Testis (tissue), 5 donors: Measurements from ENCODE around the gene ACOT8. TPM values are rescaled to one million over a fixed set of nuclear protein-coding genes. Genes with fewer than 3 reads are reported as not detected.
A peak's percentile ranks its signal among the peaks of the same experiment; 100 is the strongest.
"Not testable (repeated sequence)": the region's sequence is repeated elsewhere in the genome, so short reads cannot be mapped to it uniquely, and the experiment has no call there.

Experiments used
- DNase-seq: peaks from one replicate; pipeline ENCODE4 v3.0.0-alpha.2; 2019
- H3K27ac ChIP-seq, 2 donors: fragments of 200-600 bp; sonication (generic); one replicate each; pipeline ENCODE4 v1.5.1; 2019
- H3K27me3 ChIP-seq: fragments of 200-600 bp; sonication (generic); one replicate; pipeline ENCODE4 v1.5.1; 2019
- H3K36me3 ChIP-seq: fragments of 200-600 bp; sonication (generic); one replicate; pipeline ENCODE4 v1.5.1; 2017; ENCODE audit warnings: low read depth; ENCODE audit errors: missing control alignments
- H3K4me1 ChIP-seq: fragments of 200-600 bp; sonication (generic); one replicate; pipeline ENCODE4 v1.5.1; 2019
- H3K4me3 ChIP-seq, 2 donors: fragments of 200-600 bp; sonication (generic); one replicate each; pipeline ENCODE4 v1.5.1; 2017 to 2019
- H3K9me3 ChIP-seq: fragments of 200-600 bp; sonication (generic); one replicate; pipeline ENCODE4 v1.5.1; 2017
- POLR2A ChIP-seq: fragments of 450-650 bp; IDR thresholded peaks from one replicate; pipeline ENCODE4 v1.6.1; 2017; ENCODE audit warnings: antibody characterized with exemption, mild to moderate bottlenecking, moderate library complexity
- WGBS, 2 donors: methylation state at CpG; one replicate each; pipeline ENCODE4 v1.1.5; 2018; 5-methylcytosine and 5-hydroxymethylcytosine counted together
- intact Hi-C: fragments of 100-400 bp; cut with DNase I; formaldehyde crosslinking; loops from one replicate; pipeline ENCODE4 v1.15.1; 2023; ENCODE audit warnings: low total_unique reads
- long read RNA-seq, 2 donors: transcript quantifications; one replicate each; lab custom pipeline, GENCODE V29; 2026
- polyA plus RNA-seq: library from polyadenylated mRNA; stranded (reverse); fragments of 350-450 nt; fragmentation: Illumina TruSeq; extraction: RNeasy Lipid Tissue Mini Kit (QIAGEN cat#74804); gene quantifications from one replicate; pipeline ENCODE4 v1.2.3, GENCODE V29; 2014; ENCODE audit warnings: low read depth, low replicate concordance; ENCODE audit not compliant: insufficient read depth
- total RNA-seq, 2 donors: library from RNA; depleted of rRNA; stranded (reverse); fragments of >200 nt; gene quantifications; one replicate each; pipeline ENCODE4 v1.2.3, GENCODE V29; 2016
- TF ChIP-seq, protein P1 (sequence below), 3 experiments: fragments of 450-650 bp in 2 of 3; fragments of 200-600 bp in 1 of 3; sonication (generic) in 1 of 3; IDR thresholded peaks; one replicate each; pipeline ENCODE4 v1.5.1; 2016 to 2019; ENCODE audit warnings: antibody characterized with exemption in 3 of 3, mild to moderate bottlenecking in 2 of 3, moderate library complexity in 1 of 3

Gene ACOT8
- 10 to 100 TPM; 71.2 to 79.6 TPM for total RNA-seq
- 44.4 TPM for polyA plus RNA-seq
- long read RNA-seq, donor 1, transcript ACOT8-201 (6 exons, 1,168 nt), result major isoform, 17 of 175 reads
- long read RNA-seq, donor 1, partial matches to known transcripts, result 147 of 175 reads
- long read RNA-seq, donor 1, other reads (novel, unspliced or antisense), result 6 of 175 reads
- long read RNA-seq, donor 2, transcript ACOT8-201 (6 exons, 1,168 nt), result major isoform, 14 of 17 reads
- long read RNA-seq, donor 2, partial matches to known transcripts, result 0 of 17 reads
- long read RNA-seq, donor 2, other reads (novel, unspliced or antisense), result 0 of 17 reads

DNA sequence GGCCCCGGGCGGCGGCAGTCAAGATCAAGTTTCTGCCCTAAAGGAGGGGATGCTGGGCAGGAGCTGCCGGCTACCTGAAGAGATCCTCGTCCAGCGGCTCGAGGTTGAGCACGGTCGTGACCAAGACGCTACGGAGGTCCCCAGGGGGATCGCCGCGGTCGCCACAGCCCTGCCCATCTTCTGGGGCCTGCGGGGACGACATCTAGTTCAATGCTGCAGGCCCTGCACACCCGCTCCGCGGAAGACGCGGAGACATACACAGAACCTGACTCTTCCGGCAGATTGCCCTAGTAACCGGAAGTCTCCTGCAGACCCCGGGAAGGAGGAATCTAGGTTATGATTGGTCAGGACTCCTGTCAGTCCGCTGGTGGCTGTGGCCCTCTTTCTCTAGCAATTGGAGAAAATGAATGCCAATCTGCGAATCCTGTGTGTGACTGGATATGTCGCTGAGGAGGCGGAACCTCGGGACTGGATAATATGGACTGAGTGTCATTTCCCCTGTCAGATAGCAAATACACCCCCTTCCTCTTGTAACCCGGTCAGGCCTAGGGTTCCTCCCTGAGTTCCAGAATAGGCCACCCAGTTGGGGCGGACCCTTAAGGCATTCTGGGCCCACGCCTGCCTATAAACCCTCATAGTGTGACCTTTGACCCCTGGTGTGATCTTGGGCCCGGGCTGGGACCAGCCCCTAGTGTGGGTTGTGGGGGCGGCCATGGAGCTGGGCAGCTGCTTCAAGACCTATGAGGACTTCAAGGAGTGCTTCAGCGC lies at the start of gene ACOT8, which contains the start of gene ZSWIM3:
Gene ACOT8, minus strand, starts transcription at position 279 of the 768 bp plus-strand sequence. Its CDS starts 77 bp downstream, at position 202.
Gene ZSWIM3, plus strand, starts transcription at position 501 of the 768 bp plus-strand sequence. Its CDS starts 212 bp downstream, at position 713.
- Histone ChIP-seq H3K4me3 (peak within 1 kb of the TSS; percentile 67 to 86), H3K27ac (peak within 1 kb of the TSS; percentile 84 to 90), H3K4me1 (peaks cover 19% of the 10 kb centered on the region), H3K36me3 (no peaks in the 10 kb centered on the region), H3K27me3 (no peaks in the 10 kb centered on the region), H3K9me3 (no peaks in the 10 kb centered on the region)
- DNase-seq, result peak; percentile 99
- WGBS, 2 donors, result 0% methylated on average over 4 to 34 of the region's 36 CpGs
- TF ChIP-seq POLR2A, result no peak
- TF ChIP-seq, protein P1, sequence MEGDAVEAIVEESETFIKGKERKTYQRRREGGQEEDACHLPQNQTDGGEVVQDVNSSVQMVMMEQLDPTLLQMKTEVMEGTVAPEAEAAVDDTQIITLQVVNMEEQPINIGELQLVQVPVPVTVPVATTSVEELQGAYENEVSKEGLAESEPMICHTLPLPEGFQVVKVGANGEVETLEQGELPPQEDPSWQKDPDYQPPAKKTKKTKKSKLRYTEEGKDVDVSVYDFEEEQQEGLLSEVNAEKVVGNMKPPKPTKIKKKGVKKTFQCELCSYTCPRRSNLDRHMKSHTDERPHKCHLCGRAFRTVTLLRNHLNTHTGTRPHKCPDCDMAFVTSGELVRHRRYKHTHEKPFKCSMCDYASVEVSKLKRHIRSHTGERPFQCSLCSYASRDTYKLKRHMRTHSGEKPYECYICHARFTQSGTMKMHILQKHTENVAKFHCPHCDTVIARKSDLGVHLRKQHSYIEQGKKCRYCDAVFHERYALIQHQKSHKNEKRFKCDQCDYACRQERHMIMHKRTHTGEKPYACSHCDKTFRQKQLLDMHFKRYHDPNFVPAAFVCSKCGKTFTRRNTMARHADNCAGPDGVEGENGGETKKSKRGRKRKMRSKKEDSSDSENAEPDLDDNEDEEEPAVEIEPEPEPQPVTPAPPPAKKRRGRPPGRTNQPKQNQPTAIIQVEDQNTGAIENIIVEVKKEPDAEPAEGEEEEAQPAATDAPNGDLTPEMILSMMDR (IDR thresholded peaks at IDR 0.05), result no peak
- intact Hi-C loops, result no loop called here

DNA sequence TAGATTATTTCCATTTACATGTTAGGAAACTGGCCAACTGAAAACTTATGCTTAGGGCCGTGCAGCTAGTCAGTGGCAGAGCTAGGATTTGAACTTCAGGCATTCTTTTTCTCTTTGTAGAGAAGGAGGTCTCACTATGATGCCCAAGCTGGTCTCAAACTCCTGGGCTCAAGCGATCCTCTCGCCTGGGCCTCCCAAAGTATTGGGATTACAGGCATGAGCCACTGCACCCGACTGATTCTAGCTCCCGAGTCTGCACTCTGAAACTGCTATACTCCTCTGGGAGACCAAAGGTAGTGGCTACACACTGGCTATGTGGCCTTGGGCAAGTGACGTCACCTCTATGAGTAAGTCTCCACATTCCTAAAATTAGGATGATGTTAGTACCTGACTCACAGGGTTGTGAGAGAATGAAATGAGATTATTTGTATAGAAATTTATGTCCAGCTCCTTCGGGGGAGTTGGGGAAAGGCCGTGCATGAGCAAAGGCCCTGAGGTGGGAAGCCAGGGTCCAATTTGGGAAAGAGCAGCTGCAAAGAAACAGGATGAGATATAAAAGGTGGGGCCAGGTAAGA lies 48.4 kb upstream of the ACOT8 start:
- 78 to 88% methylated on average over 8 of the region's 8 CpGs for WGBS, 2 donors
- TF ChIP-seq, protein P1 (IDR thresholded peaks at IDR 0.05), result no peak
- no peak for TF ChIP-seq POLR2A

DNA sequence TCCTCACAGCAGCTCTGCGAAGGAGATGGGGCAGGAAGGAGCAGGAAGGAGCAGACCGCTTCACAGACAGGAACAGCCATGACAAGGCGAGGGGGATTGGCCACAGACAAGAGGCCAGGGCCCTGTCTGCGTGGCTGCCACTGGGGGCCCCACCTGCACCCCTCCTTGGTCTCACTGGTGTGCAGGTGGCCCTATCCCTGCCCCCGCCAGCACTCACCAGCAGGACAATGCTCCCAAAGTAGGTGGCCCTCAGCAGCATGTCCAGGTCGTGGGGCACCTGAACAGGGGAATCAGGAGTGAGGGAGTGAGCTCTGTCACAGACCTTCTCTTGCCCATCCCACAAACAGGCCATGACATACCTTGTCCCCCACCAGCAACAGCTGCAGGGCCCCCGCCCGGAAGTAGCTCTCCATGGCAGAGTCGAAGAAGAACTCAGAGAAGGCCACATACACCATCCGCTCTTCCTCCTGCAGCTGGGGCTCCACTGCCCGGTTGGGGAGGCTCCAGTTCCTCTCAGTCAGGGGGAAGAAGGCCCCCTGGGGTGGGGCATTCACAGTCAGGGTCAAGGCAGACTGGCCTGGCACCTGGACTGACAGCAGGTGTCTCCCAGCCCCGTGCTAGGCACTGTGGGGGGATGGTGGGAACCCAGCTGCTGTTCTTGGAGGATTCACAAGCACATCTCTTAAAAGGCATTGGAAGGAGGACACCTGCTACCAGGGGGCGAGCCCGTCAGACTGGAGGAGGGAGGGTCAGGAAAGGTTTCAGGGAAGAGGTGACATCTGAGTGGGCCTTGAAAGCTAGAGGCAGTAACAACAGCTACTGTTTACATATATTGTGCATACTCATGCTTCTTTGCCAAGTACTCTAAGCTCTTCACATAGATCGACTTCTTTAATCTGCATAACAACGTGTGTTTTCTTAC lies 47.7 kb upstream of the ACOT8 start:
- TF ChIP-seq, protein P1 (IDR thresholded peaks at IDR 0.05), result no peak
- TF ChIP-seq POLR2A, result no peak
- H3K4me1 ChIP-seq, result no peaks in the 10 kb centered on the region
- H3K4me3 ChIP-seq, result no peak overlapping the region
- H3K9me3 ChIP-seq, result no peaks in the 10 kb centered on the region
- H3K27ac ChIP-seq, result no peak overlapping the region
- H3K36me3 ChIP-seq, result no peaks in the 10 kb centered on the region
- intact Hi-C loops, result no loop called here
- H3K27me3 ChIP-seq, result no peaks in the 10 kb centered on the region
- 80 to 84% methylated on average over 10 to 16 of the region's 16 CpGs for WGBS, 2 donors
- no peak for DNase-seq

More for the DNA sequence above, 48.4 kb upstream of the ACOT8 start:
- no peak overlapping the region for H3K27ac ChIP-seq
- no peaks in the 10 kb centered on the region for H3K27me3 ChIP-seq
- H3K4me3 ChIP-seq, result no peak overlapping the region
- no peaks in the 10 kb centered on the region for H3K4me1 ChIP-seq
- intact Hi-C loops, result no loop called here
- no peaks in the 10 kb centered on the region for H3K9me3 ChIP-seq
- no peaks in the 10 kb centered on the region for H3K36me3 ChIP-seq
- DNase-seq, result no peak

DNA sequence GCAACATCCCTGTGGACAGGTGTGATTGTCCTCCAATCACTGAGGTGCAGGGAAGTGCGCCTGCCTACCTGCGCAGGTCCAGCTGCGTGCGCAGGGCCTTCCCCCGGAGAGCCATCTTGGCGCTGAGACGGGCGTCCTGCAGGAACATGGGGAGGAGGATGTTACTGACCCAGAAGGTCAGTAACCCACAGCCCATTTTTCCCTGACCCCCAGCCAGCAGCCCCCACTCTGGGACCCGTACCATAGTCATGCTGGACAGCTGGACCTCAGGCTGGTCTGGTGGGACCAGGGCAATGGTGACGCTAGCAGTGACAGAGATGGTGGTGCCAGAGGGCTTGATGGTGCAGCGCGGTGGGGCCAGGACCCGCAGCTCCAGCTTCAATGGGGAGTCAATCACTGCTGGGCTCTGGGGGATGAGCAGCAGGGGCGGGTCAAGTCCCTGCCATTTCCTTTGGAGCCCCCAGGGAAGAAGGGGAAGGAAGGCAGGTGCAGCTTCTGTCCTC lies 45.1 kb upstream of the ACOT8 start:
- H3K27me3 ChIP-seq, result no peaks in the 10 kb centered on the region
- no peaks in the 10 kb centered on the region for H3K9me3 ChIP-seq
- H3K4me3 ChIP-seq, result no peak overlapping the region
- TF ChIP-seq, protein P1 (IDR thresholded peaks at IDR 0.05), result no peak
- no peak for TF ChIP-seq POLR2A
- H3K4me1 ChIP-seq, result no peaks in the 10 kb centered on the region
- H3K36me3 ChIP-seq, result no peaks in the 10 kb centered on the region
- 86 to 92% methylated on average over 1 to 14 of the region's 14 CpGs for whole genome bisulfite sequencing, 2 donors
- intact Hi-C loops, result no loop called here
- H3K27ac ChIP-seq, result no peak overlapping the region
- no peak for DNase-seq

DNA sequence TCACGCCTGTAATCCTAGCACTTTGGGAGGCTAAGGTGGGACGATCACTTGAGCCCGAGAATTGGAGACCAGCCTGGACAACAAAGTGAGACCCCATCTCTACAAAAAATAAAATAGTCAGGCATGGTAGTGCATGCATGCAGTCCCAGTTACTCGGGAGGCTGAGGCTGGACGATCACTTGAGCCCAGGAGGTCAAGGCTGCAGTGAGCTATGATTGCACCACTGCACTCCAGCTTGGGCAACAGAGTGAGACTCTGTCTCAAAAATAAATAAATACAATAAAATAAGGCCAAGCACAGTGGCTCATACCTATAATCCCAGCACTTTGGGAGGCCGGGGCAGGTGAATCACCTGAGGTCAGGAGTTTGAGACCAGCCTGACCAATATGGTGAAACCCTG lies 44.1 kb upstream of the ACOT8 start:
- H3K9me3 ChIP-seq, H3K4me3 ChIP-seq, H3K36me3 ChIP-seq, H3K27ac ChIP-seq, intact Hi-C loops, DNase-seq, H3K27me3 ChIP-seq, H3K4me1 ChIP-seq: not testable (repeated sequence)
- WGBS, 2 donors, result 83 to 86% methylated on average over 6 of the region's 6 CpGs
